Measurements from ENCODE around the gene ADH1C.
A peak's percentile ranks its signal among the peaks of the same experiment; 100 is the strongest.
"Not testable (repeated sequence)": the region's sequence is repeated elsewhere in the genome, so short reads cannot be mapped to it uniquely, and the experiment has no call there.

ADH1C gene

DNA sequence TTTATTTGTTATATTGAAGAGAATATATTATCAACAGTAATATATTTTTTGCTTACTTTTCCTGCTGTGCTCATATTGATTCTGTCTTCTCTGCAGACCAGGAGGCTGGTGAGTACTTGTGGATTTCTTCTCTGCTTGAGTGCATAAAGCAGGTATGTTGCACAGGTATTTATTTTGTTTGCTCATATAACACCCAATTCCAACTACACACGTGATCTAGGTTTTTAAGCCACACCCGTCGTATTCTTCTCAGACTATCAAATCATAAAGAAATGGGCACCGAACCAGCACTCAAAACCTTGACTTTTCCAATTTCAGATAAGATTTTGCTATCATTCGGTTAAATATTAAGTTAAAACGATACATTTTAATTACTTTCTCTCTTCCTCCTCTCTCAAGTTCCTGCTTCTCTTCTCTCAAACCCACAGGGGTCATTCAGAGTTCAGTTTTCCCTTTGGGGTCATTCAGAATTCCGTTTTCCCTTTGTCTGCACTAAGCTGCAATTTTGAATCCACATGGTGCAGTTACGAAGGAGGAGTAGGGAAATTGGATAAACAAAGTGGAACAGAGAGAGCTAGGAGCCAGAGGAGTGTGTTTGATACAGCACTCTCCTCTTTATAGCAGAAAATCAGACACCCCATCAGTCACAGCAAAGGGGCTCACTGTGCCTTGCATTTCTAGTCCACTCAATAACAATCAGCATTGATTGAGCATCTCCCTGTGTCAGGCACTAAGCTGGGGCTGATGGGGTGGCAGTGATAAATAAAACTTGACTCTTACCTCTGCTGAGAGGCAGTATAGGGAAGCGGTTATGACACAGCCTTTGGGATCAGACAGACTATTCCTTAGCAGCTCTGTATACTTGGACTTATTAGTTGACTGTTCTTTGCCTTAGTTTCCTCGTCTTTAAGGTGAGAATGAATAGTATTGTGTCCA lies at the start of gene ADH1C:
ADH1C (minus strand) TSS at position 145 of the 936 bp plus-strand sequence; CDS start at position 74, 71 bp downstream.
- no peak for DNase-seq (ENCODE audit: low spot score)

DNA sequence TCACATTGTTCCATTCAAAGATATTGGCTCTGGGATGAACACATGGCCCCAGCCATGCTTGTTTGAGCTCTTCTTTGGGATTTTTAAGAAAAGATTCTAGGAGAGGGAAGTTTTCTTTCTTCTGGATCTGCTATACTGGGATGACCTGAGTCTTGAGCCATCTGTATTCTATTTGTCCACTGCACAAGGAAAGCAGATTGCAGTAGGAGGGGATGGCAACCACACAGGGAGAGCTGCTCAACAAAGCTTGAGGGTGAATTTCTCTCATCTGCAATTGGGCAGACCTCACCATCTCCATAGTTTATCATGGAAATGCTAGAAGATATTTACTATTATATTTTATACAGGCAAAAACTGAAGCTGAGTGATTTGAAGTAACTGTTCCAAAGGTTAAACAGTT lies 48.3 kb upstream of the ADH1C start:
- DNase-seq (ENCODE audit: low spot score): no peak

DNA sequence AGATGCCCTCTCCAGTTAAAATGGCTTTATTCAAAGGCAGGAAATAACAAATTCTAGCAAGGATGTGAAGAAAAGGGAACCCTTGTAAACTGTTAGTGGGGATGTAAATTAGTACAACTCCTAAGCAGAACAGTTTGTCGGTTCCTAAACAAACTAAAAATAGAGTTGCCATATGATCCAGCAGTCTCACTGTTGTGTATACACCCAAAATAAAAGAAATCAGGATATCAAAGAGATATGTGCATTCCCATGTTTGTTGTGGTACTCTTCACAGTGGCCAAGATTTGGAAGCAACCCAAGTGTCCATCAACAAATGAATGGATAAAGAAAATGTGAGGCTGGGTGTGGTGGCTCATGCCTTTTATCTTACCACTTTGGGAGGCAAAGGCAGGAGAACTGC lies 46.5 kb upstream of the ADH1C start:
- no peak for DNase-seq (ENCODE audit: low spot score)

- DNase-seq (ENCODE audit: low spot score): peak; percentile 17
These were observed 43.2 kb upstream of the ADH1C start for GRCh38 chr4:99395595-99396364.

GRCh38 chr4:99394896-99395295 lies 42.4 kb upstream of the ADH1C start:
- no peak for DNase-seq (ENCODE audit: low spot score)

DNA sequence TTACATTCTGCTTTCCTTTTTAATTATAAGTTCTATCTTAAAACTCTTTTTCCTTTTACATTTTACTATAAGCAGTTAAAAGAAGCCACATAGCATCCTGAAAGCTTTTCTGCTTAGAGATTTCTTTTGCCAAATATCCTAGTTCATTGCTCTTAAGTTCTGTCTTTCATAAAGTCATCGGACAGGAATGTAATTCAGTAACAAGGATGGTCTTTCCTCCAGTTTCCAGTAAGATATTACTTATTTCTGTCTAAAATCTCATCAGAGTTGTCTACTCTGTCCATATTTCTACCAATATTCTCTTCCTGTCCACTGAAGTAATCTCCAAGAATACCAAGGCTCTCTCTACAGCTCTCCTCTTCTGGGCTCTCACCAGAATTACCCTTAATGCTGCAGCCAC lies 37.5 kb upstream of the ADH1C start:
- DNase-seq (ENCODE audit: low spot score): no peak

DNA sequence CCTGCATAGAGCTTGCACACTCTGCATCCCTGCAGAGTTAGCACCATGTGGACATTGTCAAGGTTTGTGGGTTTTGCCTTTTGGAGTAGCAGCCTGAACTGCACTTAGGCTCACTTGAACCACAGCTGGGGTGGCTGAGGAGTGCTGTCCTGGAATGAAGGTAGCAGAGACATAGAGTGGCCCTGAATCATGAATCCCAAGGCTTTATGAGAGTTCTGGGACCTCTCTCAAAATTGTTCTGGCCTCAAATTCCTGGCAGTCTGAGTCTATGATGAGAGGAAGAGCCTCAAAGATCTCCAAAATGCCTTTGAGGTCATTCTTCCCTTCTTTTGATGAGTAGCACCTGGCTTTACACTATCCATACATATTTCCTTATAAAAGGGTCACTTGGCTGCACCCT lies 37.1 kb upstream of the ADH1C start:
- DNase-seq (ENCODE audit: low spot score): no peak

DNA sequence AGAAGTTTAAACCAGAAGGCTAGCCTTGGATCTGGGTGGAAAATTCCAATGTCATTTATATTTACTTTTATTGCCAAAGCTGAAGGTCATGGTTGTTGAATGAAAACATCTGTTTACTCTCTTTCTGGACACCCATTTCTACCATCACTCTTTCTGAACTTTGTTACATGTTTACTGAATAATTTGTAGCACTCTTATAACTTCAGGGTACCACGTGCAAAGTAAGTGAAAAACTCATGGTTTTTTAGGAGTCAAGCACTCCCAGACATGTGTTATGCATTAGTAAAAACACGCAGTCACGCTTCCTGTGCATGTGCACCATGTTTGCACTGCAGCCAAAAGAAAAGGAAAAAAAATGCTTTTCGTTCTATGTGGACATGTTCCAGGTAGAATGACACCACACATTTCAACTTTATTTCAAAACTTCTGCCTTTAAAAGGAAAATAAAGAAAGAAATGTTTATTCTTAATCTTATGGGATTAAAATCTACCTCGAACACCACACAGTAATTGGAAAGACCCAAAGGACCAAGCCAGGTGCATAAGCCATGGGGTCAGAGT lies 31.4 kb upstream of the ADH1C start:
- peak; percentile 50 for DNase-seq (ENCODE audit: low spot score)

- no peak for DNase-seq (ENCODE audit: low spot score)
These were observed 30.9 kb upstream of the ADH1C start for GRCh38 chr4:99383399-99383798.

- no peak for DNase-seq (ENCODE audit: low spot score)
These were observed 30.3 kb upstream of the ADH1C start for GRCh38 chr4:99382745-99383360.

DNA sequence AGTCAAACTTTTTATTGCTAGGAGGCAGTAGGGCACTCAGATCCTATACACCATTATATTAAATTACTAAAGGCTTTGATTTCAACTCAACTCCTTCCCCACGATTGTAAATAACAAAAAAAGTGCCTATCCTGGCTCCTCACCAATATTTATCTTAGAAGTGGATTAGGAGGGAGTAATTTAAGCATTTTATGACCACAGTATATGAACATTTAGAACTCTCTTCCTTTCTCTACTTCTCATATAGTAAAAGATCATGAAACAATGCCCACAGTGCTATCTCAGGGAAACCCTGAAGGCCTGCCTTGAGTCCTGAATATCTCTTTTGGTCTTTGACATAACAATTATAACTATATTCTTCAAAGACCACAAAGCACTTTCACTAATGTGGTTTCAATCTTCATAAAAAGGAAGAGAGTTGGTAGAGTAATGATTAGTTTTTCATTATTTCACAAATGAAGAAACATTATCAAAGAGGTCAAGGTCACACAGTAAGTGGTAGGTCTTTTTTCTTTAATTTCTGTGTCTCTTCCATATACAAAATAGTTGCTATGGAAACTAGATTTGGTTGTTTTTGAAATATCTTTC lies 29.1 kb upstream of the ADH1C start:
- no peak for DNase-seq (ENCODE audit: low spot score)

DNA sequence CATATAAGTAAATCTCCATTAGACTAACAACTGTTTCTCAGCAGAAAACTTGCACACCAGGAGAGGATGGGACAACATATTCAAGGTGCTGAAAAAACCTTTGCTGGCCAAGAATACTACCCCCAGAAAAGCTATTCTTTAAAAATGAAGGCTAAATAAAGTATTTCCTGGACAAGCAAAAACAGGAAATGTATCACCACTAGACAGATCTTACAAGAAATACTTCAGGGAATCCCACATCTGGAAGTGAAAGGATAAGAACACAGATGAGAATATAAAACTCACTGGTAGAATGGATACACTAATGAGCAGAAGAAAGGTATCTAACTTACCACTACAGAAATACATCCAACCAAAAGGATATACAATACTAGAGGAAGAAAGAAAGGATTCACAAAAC lies 27.0 kb upstream of the ADH1C start:
- DNase-seq (ENCODE audit: low spot score): no peak

- DNase-seq (ENCODE audit: low spot score): no peak
These were observed 26.3 kb upstream of the ADH1C start for GRCh38 chr4:99378876-99379275.

GRCh38 chr4:99377341-99377740 lies 24.8 kb upstream of the ADH1C start:
- DNase-seq (ENCODE audit: low spot score): not testable (repeated sequence)

- not testable (repeated sequence) for DNase-seq (ENCODE audit: low spot score)
These were observed 19.9 kb upstream of the ADH1C start for GRCh38 chr4:99372464-99372863.

DNA sequence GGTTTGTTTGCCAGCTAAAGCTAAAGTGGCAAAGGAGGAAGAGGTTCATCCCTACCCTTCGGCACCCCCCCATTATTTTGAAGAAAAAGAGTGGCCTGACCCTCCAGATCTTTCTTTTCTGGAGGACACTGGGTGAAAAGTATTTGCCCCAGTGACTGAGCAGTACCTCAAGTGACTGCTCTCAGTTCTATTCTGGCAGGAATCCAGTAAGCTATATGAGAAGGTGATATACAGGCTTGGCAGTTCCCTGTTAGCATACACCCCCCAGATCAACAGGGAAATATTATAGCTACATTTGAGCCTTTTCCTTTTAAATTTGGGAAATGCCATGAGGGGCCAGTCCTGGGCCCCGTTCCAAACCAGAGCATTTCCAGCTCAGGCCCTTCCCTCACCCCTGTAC lies 15.3 kb upstream of the ADH1C start:
- DNase-seq (ENCODE audit: low spot score): not testable (repeated sequence)

- no peak for DNase-seq (ENCODE audit: low spot score)
These were observed 13.9 kb upstream of the ADH1C start for GRCh38 chr4:99366491-99366890.

- no peak for DNase-seq (ENCODE audit: low spot score)
These were observed 10.2 kb upstream of the ADH1C start for GRCh38 chr4:99362768-99363167.

DNA sequence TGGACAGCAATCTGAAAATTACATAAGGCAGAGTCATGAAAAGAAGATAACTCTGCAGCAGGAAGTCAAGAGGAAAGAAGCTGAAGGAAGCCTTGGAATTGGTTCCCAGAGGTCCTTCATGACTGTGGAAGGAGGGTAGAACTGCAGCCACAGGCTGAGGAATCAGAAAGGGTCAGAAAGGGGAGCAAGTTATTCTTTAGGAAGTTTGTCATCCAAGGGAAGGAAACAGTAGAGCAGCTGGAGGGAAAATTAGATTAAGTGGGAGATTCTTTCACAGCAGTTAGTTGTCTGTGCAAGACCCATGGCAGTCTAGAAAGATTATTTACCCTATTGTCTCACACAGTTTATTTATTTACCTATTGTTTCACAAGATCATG lies 9.3 kb upstream of the ADH1C start:
- DNase-seq (ENCODE audit: low spot score): no peak

DNA sequence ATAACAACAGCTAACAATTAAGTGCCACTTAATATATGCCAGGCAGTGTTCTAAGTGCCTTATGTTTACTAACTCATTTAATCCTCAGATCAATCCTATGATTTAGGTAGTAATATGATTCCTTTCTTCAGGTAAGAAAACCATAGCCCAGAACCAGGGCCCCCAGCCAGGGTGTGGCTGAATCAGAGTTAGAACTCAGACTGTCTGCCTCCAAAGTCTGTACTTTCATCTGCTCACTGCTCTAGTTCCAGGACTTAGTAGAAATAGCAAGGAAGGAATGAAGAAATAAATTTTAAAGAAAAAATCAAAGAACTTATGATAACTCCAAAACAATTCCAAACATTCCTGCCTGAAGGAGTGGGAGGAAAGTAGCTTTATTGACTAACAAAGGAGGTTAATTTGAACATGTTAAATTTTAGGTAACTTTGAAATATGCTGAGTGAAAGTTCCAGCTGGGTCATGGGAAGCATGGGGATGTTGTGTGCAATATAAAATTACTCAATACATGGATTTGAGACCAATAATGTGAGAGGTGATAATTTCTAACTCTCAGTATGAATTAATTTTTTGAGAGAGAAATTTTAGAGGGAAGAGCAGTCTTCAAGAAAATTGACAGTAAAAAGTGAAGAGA lies 8.8 kb upstream of the ADH1C start:
- DNase-seq (ENCODE audit: low spot score): no peak

DNA sequence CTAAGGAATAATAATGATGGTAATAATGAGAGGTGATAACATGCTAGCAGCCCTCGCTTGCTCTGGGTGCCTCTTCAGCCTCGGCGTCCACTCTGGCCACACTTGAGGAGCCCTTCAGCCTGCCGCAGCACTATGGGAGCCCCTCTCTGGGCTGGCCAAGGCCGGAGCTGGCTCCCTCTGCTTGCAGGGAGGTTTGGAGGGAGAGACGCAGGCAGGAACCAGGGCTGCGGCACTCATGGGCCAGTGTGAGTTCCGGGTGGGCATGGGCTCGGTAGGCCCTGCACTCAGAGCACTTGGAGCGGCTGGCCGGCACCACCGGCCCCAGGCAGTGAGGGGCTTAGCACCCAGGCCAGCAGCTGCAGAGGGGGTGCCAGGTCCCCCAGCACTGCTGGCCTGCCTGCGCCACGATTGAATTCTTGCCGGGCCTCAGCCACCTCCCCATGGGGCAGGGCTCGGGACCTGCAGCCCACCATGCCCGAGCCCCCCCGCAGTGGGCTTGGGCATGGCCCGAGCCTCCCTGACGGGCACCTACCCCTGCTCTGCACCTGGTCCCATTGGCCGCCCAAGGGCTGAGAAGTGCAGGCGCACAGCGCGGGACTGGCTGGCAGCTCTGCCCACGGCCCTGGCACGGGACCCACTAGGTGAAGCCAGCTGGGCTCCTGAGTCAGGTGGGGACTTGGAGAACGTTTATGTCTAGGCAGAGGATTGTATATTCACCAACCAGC lies 7.1 kb upstream of the ADH1C start:
- DNase-seq (ENCODE audit: low spot score): no peak
